HEK293T (cell line): ENCODE data around the gene TESK2.
A peak's percentile ranks its signal among the peaks of the same experiment; 100 is the strongest.

Source experiments
- BHLHE40 ChIP-seq: fragments of 450-650 bp; IDR thresholded peaks from 2 replicates; pipeline ENCODE4 v1.6.1; 2016; ENCODE audit warnings: mild to moderate bottlenecking, moderate library complexity, borderline replicate concordance
- ELF4 ChIP-seq: fragments of 450-650 bp; IDR thresholded peaks from 2 replicates; pipeline ENCODE4 v1.6.1; 2017; ENCODE audit warnings: antibody characterized with exemption
- FOXA1 ChIP-seq: fragments of 450-650 bp; IDR thresholded peaks from 2 replicates; pipeline ENCODE4 v1.6.1; 2016; ENCODE audit warnings: mild to moderate bottlenecking
- FOXK2 ChIP-seq: fragments of 450-650 bp; IDR thresholded peaks from 2 replicates; pipeline ENCODE4 v1.6.1; 2016; ENCODE audit warnings: mild to moderate bottlenecking
- FOXM1 ChIP-seq: fragments of 450-650 bp; IDR thresholded peaks from 2 replicates; pipeline ENCODE4 v1.6.1; 2017; ENCODE audit warnings: mild to moderate bottlenecking, borderline replicate concordance
- HDGF ChIP-seq: fragments of 450-650 bp; IDR thresholded peaks from 2 replicates; pipeline ENCODE4 v1.6.1; 2017; ENCODE audit warnings: antibody characterized with exemption, borderline replicate concordance
- L3MBTL2 ChIP-seq: fragments of 450-650 bp; conservative IDR thresholded peaks from 2 replicates; pipeline ENCODE4 v1.6.1; 2016; ENCODE audit warnings: mild to moderate bottlenecking
- PKNOX1 ChIP-seq: fragments of 450-650 bp; IDR thresholded peaks from 2 replicates; pipeline ENCODE4 v1.6.1; 2016
- SP1 ChIP-seq: fragments of 450-650 bp; IDR thresholded peaks from 2 replicates; pipeline ENCODE4 v1.6.1; 2017
- TARDBP ChIP-seq: fragments of 450-650 bp; IDR thresholded peaks from 2 replicates; pipeline ENCODE4 v1.6.1; 2016
- ZNF384 ChIP-seq: fragments of 450-650 bp; IDR thresholded peaks from 2 replicates; pipeline ENCODE4 v1.6.1; 2016

GRCh38 chr1:45521413-45522323 is 30.7 kb upstream of the TESK2 start, which contains the start of gene PRDX1:
- TF ChIP-seq FOXA1: no peak
- TF ChIP-seq ELF4: peak; percentile 95
- TF ChIP-seq PKNOX1: no peak
- no peak for TF ChIP-seq HDGF
- TF ChIP-seq TARDBP: no peak
- peak; percentile 87; the same call in 1 of the 2 replicates for TF ChIP-seq SP1
- no peak for TF ChIP-seq FOXK2
- no peak for TF ChIP-seq BHLHE40
- TF ChIP-seq FOXM1: no peak; the same call in 1 of the 2 replicates
- TF ChIP-seq ZNF384: no peak
- peak; percentile 50; the same call in 1 of the 2 replicates for TF ChIP-seq L3MBTL2
